Left lung (tissue), 10 donors: ENCODE results near the gene GRM5. TPM values are rescaled to one million over a fixed set of nuclear protein-coding genes. Genes with fewer than 3 reads are reported as not detected.

ENCODE experiments used
- ATAC-seq: fragments of 200-7000 bp; cut with Tn5 transposase; one replicate; pipeline ENCODE4 v1.9.1; 2020; ENCODE audit warnings: moderate library complexity
- DNase-seq, 4 donors: peaks; one replicate each; pipeline ENCODE4 v3.0.0-alpha.2; 2013 to 2020
- H3K27ac ChIP-seq, 2 donors: fragments of 200-600 bp; sonication (generic) in 1 of 2; one replicate each; pipeline versions ENCODE4 v1.5.0 to v1.8.0; 2020 to 2021
- H3K27me3 ChIP-seq, 2 donors: fragments of 200-600 bp; sonication (generic) in 1 of 2; one replicate each; pipeline versions ENCODE4 v1.5.0 to v1.8.0; 2020 to 2021
- H3K36me3 ChIP-seq, 2 donors: fragments of 200-600 bp; sonication (generic) in 1 of 2; one replicate each; pipeline versions ENCODE4 v1.5.0 to v1.8.0; 2020 to 2021
- H3K4me1 ChIP-seq, 2 donors: fragments of 200-600 bp; one replicate each; pipeline ENCODE4 v1.8.0; 2021
- H3K4me3 ChIP-seq, 2 donors: fragments of 200-600 bp; sonication (generic) in 1 of 2; one replicate each; pipeline versions ENCODE4 v1.5.0 to v1.8.0; 2020 to 2021; ENCODE audit warnings: mild to moderate bottlenecking in 1 of 2
- H3K9me3 ChIP-seq, 2 donors: fragments of 200-600 bp; sonication (generic) in 1 of 2; one replicate each; pipeline versions ENCODE4 v1.5.0 to v1.8.0; 2020 to 2021
- CTCF ChIP-seq, 2 donors: fragments of 200-600 bp; sonication (generic) in 1 of 2; IDR thresholded peaks; one replicate each; pipeline versions ENCODE4 v1.5.0 to v1.8.0; 2021; ENCODE audit warnings: antibody characterized with exemption in 2 of 2
- intact Hi-C, 2 donors: fragments of 100-400 bp; cut with DNase I; formaldehyde crosslinking; loops; one replicate each; pipeline versions ENCODE4 v1.11.2 to v1.14.2; 2022
- polyA plus RNA-seq, 6 donors: library from polyadenylated mRNA; unstranded; fragments of 120-200 nt; gene quantifications; one replicate each; pipeline ENCODE4 v1.2.1, GENCODE V29; 2013; ENCODE audit not compliant: insufficient read length in 6 of 6
- total RNA-seq, 2 donors: library from RNA; stranded (reverse); fragmentation: NEBNext Ultra II Directional; extraction: Animal tissue kit (Norgen Biotek cat#: 25700); gene quantifications; one replicate each; pipeline ENCODE4 v1.2.1, GENCODE V29; 2021
- donor health status: DM: no; HTN: yes; CAD: no.
- donor health status: DM: no; HTN: no; CAD: no.

GRM5 gene
- total and polyA plus RNA-seq, 8 donors, result 0.03 to 0.08 (median 0.04) TPM; not detected in 4

GRCh38 chr11:88809126-88809525 lies 256.7 kb downstream of the GRM5 start:
- no peak overlapping the region for H3K4me3 ChIP-seq
- H3K27me3 ChIP-seq, result no peaks in the 10 kb centered on the region
- ATAC-seq (no peak), DNase-seq (no peak)
- TF ChIP-seq CTCF (IDR thresholded peaks at IDR 0.05), result no peak
- H3K36me3 ChIP-seq, result no peaks in the 10 kb centered on the region
- H3K9me3 ChIP-seq, result peaks cover 0 to 5% of the 10 kb centered on the region in 2 donors
- intact Hi-C loops, result no loop called here
- no peak overlapping the region for H3K27ac ChIP-seq
- no peaks in the 10 kb centered on the region for H3K4me1 ChIP-seq

- DNase-seq (no peak), ATAC-seq (no peak)
- no peak for TF ChIP-seq CTCF (IDR thresholded peaks at IDR 0.05)
- Histone ChIP-seq H3K9me3 (peaks cover 0 to 5% of the 10 kb centered on the region in 2 donors), H3K4me3 (no peak overlapping the region), H3K27me3 (no peaks in the 10 kb centered on the region), H3K4me1 (no peaks in the 10 kb centered on the region), H3K36me3 (no peaks in the 10 kb centered on the region), H3K27ac (no peak overlapping the region)
- intact Hi-C loops, result no loop called here
Measured at GRCh38 chr11:88807349-88807748, 258.4 kb downstream of the GRM5 start.

- Histone ChIP-seq H3K9me3 (peaks cover 0 to 9% of the 10 kb centered on the region in 2 donors), H3K4me1 (no peaks in the 10 kb centered on the region), H3K4me3 (no peak overlapping the region), H3K27me3 (no peaks in the 10 kb centered on the region), H3K27ac (no peak overlapping the region), H3K36me3 (no peaks in the 10 kb centered on the region)
- ATAC-seq, result no peak
- no peak for TF ChIP-seq CTCF (IDR thresholded peaks at IDR 0.05)
- no peak for DNase-seq
- intact Hi-C loops, result no loop called here
Measured at GRCh38 chr11:88806410-88806809, 259.4 kb downstream of the GRM5 start.

GRCh38 chr11:88801484-88802123 lies 264.2 kb downstream of the GRM5 start:
- ATAC-seq (no peak), DNase-seq (no peak)
- TF ChIP-seq CTCF (IDR thresholded peaks at IDR 0.05), result no peak
- H3K27me3 ChIP-seq, result no peaks in the 10 kb centered on the region
- no peaks in the 10 kb centered on the region for H3K4me1 ChIP-seq
- H3K4me3 ChIP-seq, result no peak overlapping the region
- H3K9me3 ChIP-seq, result peaks cover 0 to 9% of the 10 kb centered on the region in 2 donors
- H3K27ac ChIP-seq, result no peak overlapping the region
- H3K36me3 ChIP-seq, result no peaks in the 10 kb centered on the region
- intact Hi-C loops, result no loop called here

- Histone ChIP-seq H3K27me3 (no peaks in the 10 kb centered on the region), H3K27ac (no peak overlapping the region), H3K9me3 (peaks cover 0 to 5% of the 10 kb centered on the region in 2 donors), H3K4me3 (no peak overlapping the region), H3K36me3 (no peaks in the 10 kb centered on the region), H3K4me1 (no peaks in the 10 kb centered on the region)
- intact Hi-C loops, result no loop called here
- ATAC-seq (no peak), DNase-seq (peak in 2 of 4 donors; percentile 10 to 18)
- TF ChIP-seq CTCF (IDR thresholded peaks at IDR 0.05), result no peak
Measured at GRCh38 chr11:88799771-88800500, 265.8 kb downstream of the GRM5 start.
